SK-N-SH treated with all-trans-retinoic acid at 6 μM for 48 hours (cell line): Measurements from ENCODE around the gene GUCY1B1.

Experiments
- CSDC2 ChIP-seq: fragments of 250-450 bp; sonication (Bioruptor Pico); IDR thresholded peaks from 2 replicates; pipeline ENCODE4 v1.5.0; 2020; ENCODE audit warnings: mild to moderate bottlenecking, moderate library complexity
- ISL1 ChIP-seq: fragments of 250-450 bp; sonication (Bioruptor Pico); IDR thresholded peaks from 2 replicates; pipeline ENCODE4 v2.1.2; 2022; ENCODE audit warnings: mild to moderate bottlenecking, moderate library complexity
- PATZ1 ChIP-seq: fragments of 250-450 bp; sonication (Bioruptor Pico); IDR thresholded peaks from 2 replicates; pipeline ENCODE4 v1.8.0; 2020; ENCODE audit warnings: mild to moderate bottlenecking, moderate library complexity, borderline replicate concordance
- SNAI2 ChIP-seq: fragments of 250-450 bp; sonication (Bioruptor Pico); IDR thresholded peaks from 2 replicates; pipeline ENCODE4 v1.5.0; 2020; ENCODE audit warnings: mild to moderate bottlenecking, moderate library complexity
- ZFP3 ChIP-seq: fragments of 250-450 bp; sonication (Bioruptor Pico); IDR thresholded peaks from 2 replicates; pipeline ENCODE4 v1.5.0; 2020; ENCODE audit warnings: mild to moderate bottlenecking, moderate library complexity

- TF ChIP-seq PATZ1, result no peak
- TF ChIP-seq ZFP3, result no peak
- no peak for TF ChIP-seq CSDC2 (CRISPR knock-in tag)
- TF ChIP-seq ISL1 (CRISPR knock-in tag), result no peak
- TF ChIP-seq SNAI2 (CRISPR knock-in tag), result no peak
Observed at GRCh38 chr4:155819066-155819465, 60.2 kb downstream of the GUCY1B1 start.
